Prostate gland (tissue), 2 donors: ENCODE results near the gene BIN2. TPM values are rescaled to one million over a fixed set of nuclear protein-coding genes. Genes with fewer than 3 reads are reported as not detected.
"Not testable (repeated sequence)": the region's sequence is repeated elsewhere in the genome, so short reads cannot be mapped to it uniquely, and the experiment has no call there.

Source experiments
- DNase-seq: peaks from one replicate; pipeline ENCODE4 v3.0.0-alpha.2; 2019; ENCODE audit warnings: low spot score
- H3K27ac ChIP-seq, 2 donors: fragments of 200-600 bp; sonication (generic); 2 replicates each; pipeline ENCODE4 v1.5.1; 2017 to 2019
- H3K27me3 ChIP-seq: fragments of 200-600 bp; sonication (generic); replicated peaks from 2 replicates; pipeline ENCODE4 v1.5.1; 2019; ENCODE audit not compliant: insufficient read depth
- H3K36me3 ChIP-seq, 2 donors: fragments of 200-600 bp; sonication (generic); 1 replicate in 1 of 2; 2 replicates in 1 of 2; pipeline versions ENCODE4 v1.5.1 to v1.8.1; 2017 to 2019
- H3K4me1 ChIP-seq: fragments of 200-600 bp; sonication (generic); replicated peaks from 2 replicates; pipeline ENCODE4 v1.5.1; 2019
- H3K4me3 ChIP-seq, 2 donors: fragments of 200-600 bp; sonication (generic); 2 replicates each; pipeline ENCODE4 v1.5.1; 2017 to 2019
- H3K9me3 ChIP-seq: fragments of 200-600 bp; sonication (generic); 2 replicates; pipeline ENCODE4 v1.5.1; 2017
- POLR2A ChIP-seq: fragments of 450-650 bp; IDR thresholded peaks from one replicate; pipeline ENCODE4 v1.6.1; 2016; ENCODE audit warnings: antibody characterized with exemption, mild to moderate bottlenecking
- POLR2AphosphoS5 ChIP-seq: sonication (generic); formaldehyde crosslinking; IDR thresholded peaks from one replicate; pipeline ENCODE4 v1.6.1; 2017; ENCODE audit warnings: antibody characterized with exemption
- WGBS: methylation state at CpG from one replicate; pipeline ENCODE4 v1.1.5; 2018; 5-methylcytosine and 5-hydroxymethylcytosine counted together
- intact Hi-C: fragments of 100-400 bp; cut with DNase I; formaldehyde crosslinking; loops from one replicate; pipeline ENCODE4 v1.14.2; 2022
- total RNA-seq, 2 donors: library from RNA; depleted of rRNA; stranded (reverse); fragments of >200 nt; gene quantifications; one replicate each; pipeline ENCODE4 v1.1.0, GENCODE V29; 2016
- TF ChIP-seq, protein P1 (sequence below), 4 experiments: fragments of 200-600 bp in 2 of 4; fragments of 450-650 bp in 2 of 4; sonication (generic) in 2 of 4; IDR thresholded peaks; 1 replicate in 3 of 4; 2 replicates in 1 of 4; pipeline ENCODE4 v1.5.1; 2016 to 2019; ENCODE audit warnings: antibody characterized with exemption in 4 of 4, mild to moderate bottlenecking in 2 of 4, moderate library complexity in 2 of 4

BIN2 gene
- total RNA-seq, 2 donors from 2014 or later: 2.6 to 5.5 TPM

DNA sequence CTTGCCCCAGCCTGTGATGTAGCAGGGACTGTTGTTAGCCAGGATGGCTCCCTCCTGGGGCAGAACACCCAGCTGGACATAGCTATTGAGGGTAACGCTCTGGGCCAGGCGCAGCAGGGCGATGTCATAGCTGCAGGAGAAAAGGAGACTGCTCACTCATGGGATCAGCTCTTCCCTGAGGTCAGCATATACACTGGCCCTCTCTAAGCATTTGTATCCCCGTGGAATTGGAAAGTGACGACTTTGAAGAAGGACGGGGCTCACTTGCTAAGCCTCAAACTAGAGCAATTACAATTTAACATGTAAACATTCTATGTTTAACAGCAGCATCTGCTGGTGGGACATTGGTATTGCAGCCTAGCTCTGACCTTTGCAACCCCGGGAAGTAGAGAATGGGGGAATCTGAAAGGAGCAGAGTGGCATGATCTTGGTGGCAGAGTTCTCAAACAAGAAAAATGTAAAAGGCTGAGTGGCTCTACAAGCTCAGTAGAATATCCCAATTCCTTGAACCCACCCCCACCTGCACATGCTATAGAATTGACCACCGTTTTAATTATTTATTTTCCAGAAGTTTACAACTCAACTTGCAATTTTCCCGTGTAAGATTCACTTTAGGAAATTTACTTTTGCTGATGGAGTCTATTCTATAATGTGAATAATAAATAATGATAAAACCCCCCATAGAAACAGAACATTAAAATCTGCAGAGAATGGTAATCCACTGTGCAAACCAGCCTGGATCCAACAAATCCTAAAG lies 17.5 kb upstream of the BIN2 start:
- no peaks in the 10 kb centered on the region for H3K36me3 ChIP-seq
- no peak overlapping the region for H3K27ac ChIP-seq
- H3K9me3 ChIP-seq: no peaks in the 10 kb centered on the region
- H3K4me3 ChIP-seq: no peak overlapping the region
- no peaks in the 10 kb centered on the region for H3K27me3 ChIP-seq
- 34% methylated on average over 9 of the region's 9 CpGs for WGBS
- H3K4me1 ChIP-seq: no peaks in the 10 kb centered on the region
- intact Hi-C loops: loop anchor here (5.0 to 10.0 kb wide), 2 partner anchors 284 to 517 kb away; no protein-coding TSS in a partner anchor
- no peak for TF ChIP-seq POLR2A
- peak; percentile 50 for TF ChIP-seq POLR2AphosphoS5
- TF ChIP-seq, protein P1, sequence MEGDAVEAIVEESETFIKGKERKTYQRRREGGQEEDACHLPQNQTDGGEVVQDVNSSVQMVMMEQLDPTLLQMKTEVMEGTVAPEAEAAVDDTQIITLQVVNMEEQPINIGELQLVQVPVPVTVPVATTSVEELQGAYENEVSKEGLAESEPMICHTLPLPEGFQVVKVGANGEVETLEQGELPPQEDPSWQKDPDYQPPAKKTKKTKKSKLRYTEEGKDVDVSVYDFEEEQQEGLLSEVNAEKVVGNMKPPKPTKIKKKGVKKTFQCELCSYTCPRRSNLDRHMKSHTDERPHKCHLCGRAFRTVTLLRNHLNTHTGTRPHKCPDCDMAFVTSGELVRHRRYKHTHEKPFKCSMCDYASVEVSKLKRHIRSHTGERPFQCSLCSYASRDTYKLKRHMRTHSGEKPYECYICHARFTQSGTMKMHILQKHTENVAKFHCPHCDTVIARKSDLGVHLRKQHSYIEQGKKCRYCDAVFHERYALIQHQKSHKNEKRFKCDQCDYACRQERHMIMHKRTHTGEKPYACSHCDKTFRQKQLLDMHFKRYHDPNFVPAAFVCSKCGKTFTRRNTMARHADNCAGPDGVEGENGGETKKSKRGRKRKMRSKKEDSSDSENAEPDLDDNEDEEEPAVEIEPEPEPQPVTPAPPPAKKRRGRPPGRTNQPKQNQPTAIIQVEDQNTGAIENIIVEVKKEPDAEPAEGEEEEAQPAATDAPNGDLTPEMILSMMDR (IDR thresholded peaks at IDR 0.05): peak; percentile 83 to 94 (median 92)
- peak; percentile 50 for DNase-seq

GRCh38 chr12:51339750-51340149 lies 15.8 kb upstream of the BIN2 start:
- Histone ChIP-seq H3K27me3 (no peaks in the 10 kb centered on the region), H3K4me1 (no peaks in the 10 kb centered on the region), H3K36me3 (no peaks in the 10 kb centered on the region), H3K4me3 (no peak overlapping the region), H3K9me3 (no peaks in the 10 kb centered on the region), H3K27ac (no peak overlapping the region)
- TF ChIP-seq, protein P1 (IDR thresholded peaks at IDR 0.05): no peak
- TF ChIP-seq POLR2AphosphoS5 (no peak), POLR2A (no peak)
- intact Hi-C loops: loop anchor here (5.0 to 10.0 kb wide), 2 partner anchors 282 to 515 kb away; no protein-coding TSS in a partner anchor
- DNase-seq: no peak
- 88% methylated on average over 6 of the region's 6 CpGs for WGBS

GRCh38 chr12:51337336-51337735 lies 13.4 kb upstream of the BIN2 start:
- H3K27ac ChIP-seq, H3K4me3 ChIP-seq, DNase-seq, H3K27me3 ChIP-seq, intact Hi-C loops, H3K36me3 ChIP-seq, H3K9me3 ChIP-seq, H3K4me1 ChIP-seq: not testable (repeated sequence)

GRCh38 chr12:51335931-51336330 lies 12.0 kb upstream of the BIN2 start:
- Histone ChIP-seq H3K9me3 (no peaks in the 10 kb centered on the region), H3K36me3 (no peaks in the 10 kb centered on the region), H3K27me3 (no peaks in the 10 kb centered on the region), H3K4me1 (no peaks in the 10 kb centered on the region), H3K4me3 (no peak overlapping the region), H3K27ac (no peak overlapping the region)
- TF ChIP-seq, protein P1 (IDR thresholded peaks at IDR 0.05): no peak
- no peak for TF ChIP-seq POLR2AphosphoS5
- no peak for TF ChIP-seq POLR2A
- 80% methylated on average over 2 of the region's 2 CpGs for WGBS
- intact Hi-C loops: no loop called here
- no peak for DNase-seq

GRCh38 chr12:51334764-51335163 lies 10.8 kb upstream of the BIN2 start:
- 72% methylated on average over 4 of the region's 4 CpGs for WGBS
- DNase-seq: no peak

More at GRCh38 chr12:51334764-51335163, 10.8 kb upstream of the BIN2 start:
- H3K4me1 ChIP-seq: no peaks in the 10 kb centered on the region
- H3K27ac ChIP-seq: no peak overlapping the region
- H3K9me3 ChIP-seq: no peaks in the 10 kb centered on the region
- no peaks in the 10 kb centered on the region for H3K27me3 ChIP-seq
- no peak for TF ChIP-seq POLR2A
- TF ChIP-seq POLR2AphosphoS5: no peak
- TF ChIP-seq, protein P1 (IDR thresholded peaks at IDR 0.05): no peak
- intact Hi-C loops: no loop called here
- no peak overlapping the region for H3K4me3 ChIP-seq
- no peaks in the 10 kb centered on the region for H3K36me3 ChIP-seq
